ENCODE data around the gene ATG16L2.

DNA sequence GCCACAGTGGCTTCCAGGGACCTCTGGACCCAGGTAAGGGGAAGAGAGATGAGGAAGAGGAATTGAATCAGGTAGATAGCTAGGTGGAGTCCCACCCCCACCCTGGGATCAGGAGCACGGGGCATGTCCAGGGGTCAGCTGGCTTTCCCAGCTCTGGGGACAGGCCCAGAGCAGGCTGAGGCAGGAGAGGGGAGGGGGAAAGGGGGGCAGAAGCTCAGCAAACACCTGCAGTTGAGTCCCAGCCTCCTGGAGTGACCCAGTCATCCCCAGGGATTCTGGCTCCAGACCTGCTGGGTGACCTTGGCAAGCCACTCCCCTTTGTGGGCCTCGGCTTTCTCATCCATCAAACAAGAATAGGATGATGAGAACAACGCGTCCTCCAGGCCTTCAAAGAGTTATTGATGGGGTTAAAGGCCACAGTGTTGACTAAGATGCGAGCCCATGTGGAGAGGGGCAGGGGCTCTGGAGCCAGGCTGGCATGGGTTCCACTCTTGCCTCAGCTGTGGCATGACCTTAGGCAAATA is 36.4 kb upstream of the ATG16L2 start:
- TF ChIP-seq, protein P1, sequence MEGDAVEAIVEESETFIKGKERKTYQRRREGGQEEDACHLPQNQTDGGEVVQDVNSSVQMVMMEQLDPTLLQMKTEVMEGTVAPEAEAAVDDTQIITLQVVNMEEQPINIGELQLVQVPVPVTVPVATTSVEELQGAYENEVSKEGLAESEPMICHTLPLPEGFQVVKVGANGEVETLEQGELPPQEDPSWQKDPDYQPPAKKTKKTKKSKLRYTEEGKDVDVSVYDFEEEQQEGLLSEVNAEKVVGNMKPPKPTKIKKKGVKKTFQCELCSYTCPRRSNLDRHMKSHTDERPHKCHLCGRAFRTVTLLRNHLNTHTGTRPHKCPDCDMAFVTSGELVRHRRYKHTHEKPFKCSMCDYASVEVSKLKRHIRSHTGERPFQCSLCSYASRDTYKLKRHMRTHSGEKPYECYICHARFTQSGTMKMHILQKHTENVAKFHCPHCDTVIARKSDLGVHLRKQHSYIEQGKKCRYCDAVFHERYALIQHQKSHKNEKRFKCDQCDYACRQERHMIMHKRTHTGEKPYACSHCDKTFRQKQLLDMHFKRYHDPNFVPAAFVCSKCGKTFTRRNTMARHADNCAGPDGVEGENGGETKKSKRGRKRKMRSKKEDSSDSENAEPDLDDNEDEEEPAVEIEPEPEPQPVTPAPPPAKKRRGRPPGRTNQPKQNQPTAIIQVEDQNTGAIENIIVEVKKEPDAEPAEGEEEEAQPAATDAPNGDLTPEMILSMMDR (conservative IDR thresholded peaks at IDR 0.05): no peak
- TF ChIP-seq ZFX (IDR thresholded peaks at IDR 0.05): no peak
